Measurements from ENCODE around the gene KCNAB3. TPM values are rescaled to one million over a fixed set of nuclear protein-coding genes. Genes with fewer than 3 reads are reported as not detected.
A peak's percentile ranks its signal among the peaks of the same experiment; 100 is the strongest.

The KCNAB3 gene
- polyA plus RNA-seq, 3 donors = 11.7 TPM; not detected in 2

DNA sequence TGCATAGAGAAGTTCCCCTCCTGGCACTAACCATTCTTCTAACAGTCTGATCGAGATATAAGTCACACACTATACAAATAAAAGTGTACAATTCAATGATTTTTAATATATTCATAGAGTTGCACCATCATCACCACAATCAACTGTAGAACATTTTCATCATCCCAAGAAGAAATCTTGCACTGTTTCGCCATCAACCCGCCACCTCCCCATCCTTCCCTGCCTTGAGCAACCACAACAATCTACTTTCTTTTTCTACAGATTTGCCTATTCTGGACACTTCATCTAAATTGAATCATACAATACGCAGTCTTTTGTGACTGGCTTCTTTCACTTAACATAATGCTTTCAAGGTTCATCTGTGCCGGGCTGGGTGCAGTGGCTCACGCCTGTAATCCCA is 39.8 kb upstream of the KCNAB3 start:
- 0% methylated on average over 3 of the region's 6 CpGs for WGBS (ENCODE audit: insufficient coverage)
- no peaks in the 10 kb centered on the region for H3K36me3 Mint-ChIP-seq
- Histone ChIP-seq H2AFZ (ENCODE audit: insufficient read depth, low read depth, low read length, poor library complexity, severe bottlenecking) (no peak overlapping the region), H3K4me2 (replicated peaks; ENCODE audit: extremely low read depth, low read length, poor library complexity, severe bottlenecking) (peak overlapping the region; percentile 28), H3K4me1 (ENCODE audit: control insufficient read depth in 1 of 2, insufficient read depth in 2 of 2, low read length in 2 of 2) (peaks cover 18 to 29% of the 10 kb centered on the region in 2 donors), H3K27me3 (ENCODE audit: control insufficient read depth in 2 of 2, insufficient read depth in 2 of 2, low read length in 2 of 2) (no peaks in the 10 kb centered on the region), H3K4me3 (replicated peaks in 1 of 3; ENCODE audit: low read depth in 2 of 3, low read length in 3 of 3) (peak overlapping the region in 1 of 3 experiments; percentile 29), H3K36me3 (replicated peaks in 1 of 2; ENCODE audit: control insufficient read depth in 1 of 2, insufficient read depth in 2 of 2, low read length in 2 of 2) (no peaks in the 10 kb centered on the region), H3K9ac (ENCODE audit: insufficient read depth, low read length, poor library complexity, severe bottlenecking) (no peak overlapping the region), H4K20me1 (ENCODE audit: insufficient read depth, low read length) (no peaks in the 10 kb centered on the region), H3K27ac (ENCODE audit: low read depth in 1 of 2, low read length in 2 of 2) (peak overlapping the region; percentile 63 to 67), H3K9me3 (replicated peaks in 1 of 2; ENCODE audit: control insufficient read depth in 1 of 2, insufficient read depth in 1 of 2, low read length in 2 of 2) (peaks cover 6% of the 10 kb centered on the region in 2 donors), H3K79me2 (ENCODE audit: insufficient read depth, low read length) (no peaks in the 10 kb centered on the region)
- intact Hi-C loops (cut with micrococcal nuclease) = no loop called here
- peaks cover 31% of the 10 kb centered on the region for H3K4me1 Mint-ChIP-seq
- no peaks in the 10 kb centered on the region for H3K27me3 Mint-ChIP-seq (ENCODE audit: low read depth in 3 of 3)
- H3K9me3 Mint-ChIP-seq = peaks cover 3 to 19% (median 8%) of the 10 kb centered on the region in 7 donors
- TF ChIP-seq, protein P1, sequence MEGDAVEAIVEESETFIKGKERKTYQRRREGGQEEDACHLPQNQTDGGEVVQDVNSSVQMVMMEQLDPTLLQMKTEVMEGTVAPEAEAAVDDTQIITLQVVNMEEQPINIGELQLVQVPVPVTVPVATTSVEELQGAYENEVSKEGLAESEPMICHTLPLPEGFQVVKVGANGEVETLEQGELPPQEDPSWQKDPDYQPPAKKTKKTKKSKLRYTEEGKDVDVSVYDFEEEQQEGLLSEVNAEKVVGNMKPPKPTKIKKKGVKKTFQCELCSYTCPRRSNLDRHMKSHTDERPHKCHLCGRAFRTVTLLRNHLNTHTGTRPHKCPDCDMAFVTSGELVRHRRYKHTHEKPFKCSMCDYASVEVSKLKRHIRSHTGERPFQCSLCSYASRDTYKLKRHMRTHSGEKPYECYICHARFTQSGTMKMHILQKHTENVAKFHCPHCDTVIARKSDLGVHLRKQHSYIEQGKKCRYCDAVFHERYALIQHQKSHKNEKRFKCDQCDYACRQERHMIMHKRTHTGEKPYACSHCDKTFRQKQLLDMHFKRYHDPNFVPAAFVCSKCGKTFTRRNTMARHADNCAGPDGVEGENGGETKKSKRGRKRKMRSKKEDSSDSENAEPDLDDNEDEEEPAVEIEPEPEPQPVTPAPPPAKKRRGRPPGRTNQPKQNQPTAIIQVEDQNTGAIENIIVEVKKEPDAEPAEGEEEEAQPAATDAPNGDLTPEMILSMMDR (IDR thresholded peaks at IDR 0.05) = no peak
- DNase-seq = peak; percentile 79 to 83 (median 83)
- H3K4me3 Mint-ChIP-seq = peak overlapping the region; percentile 60 to 71
- peak overlapping the region; percentile 77 to 96 (median 93) for H3K27ac Mint-ChIP-seq

DNA sequence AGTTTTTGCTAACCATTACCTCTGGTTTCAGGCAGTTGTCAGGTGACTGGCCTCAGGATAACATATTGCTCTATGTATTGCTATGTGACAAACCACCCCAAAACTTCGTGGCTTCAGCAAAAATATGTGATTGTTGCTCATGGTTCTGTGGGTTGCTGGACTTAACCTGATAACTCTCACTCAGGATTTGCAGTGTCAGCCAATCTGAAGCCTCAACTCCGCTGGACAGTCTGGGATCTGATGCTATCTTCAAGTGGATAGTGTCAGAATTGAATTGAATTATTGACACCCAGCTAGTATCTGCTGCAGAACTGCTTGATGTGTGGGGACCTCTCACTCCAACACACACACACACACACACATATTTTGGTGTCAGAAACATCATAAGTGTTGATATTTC is 38.1 kb upstream of the KCNAB3 start:
- H3K36me3 ChIP-seq (replicated peaks in 1 of 2; ENCODE audit: control insufficient read depth in 1 of 2, insufficient read depth in 2 of 2, low read length in 2 of 2) = no peaks in the 10 kb centered on the region
- H3K9me3 Mint-ChIP-seq = peaks cover 0 to 6% (median 0%) of the 10 kb centered on the region in 7 donors
- intact Hi-C loops (cut with micrococcal nuclease) = no loop called here
- no peak for DNase-seq
- H2AFZ ChIP-seq (ENCODE audit: insufficient read depth, low read depth, low read length, poor library complexity, severe bottlenecking) = no peak overlapping the region
- no peaks in the 10 kb centered on the region for H3K36me3 Mint-ChIP-seq
- no peak overlapping the region for H3K4me3 Mint-ChIP-seq
- no peaks in the 10 kb centered on the region for H3K27me3 ChIP-seq (ENCODE audit: control insufficient read depth in 2 of 2, insufficient read depth in 2 of 2, low read length in 2 of 2)
- H3K27ac ChIP-seq (ENCODE audit: low read depth in 1 of 2, low read length in 2 of 2) = no peak overlapping the region
- TF ChIP-seq, protein P1 (IDR thresholded peaks at IDR 0.05) = no peak
- H3K79me2 ChIP-seq (ENCODE audit: insufficient read depth, low read length) = no peaks in the 10 kb centered on the region
- H3K27me3 Mint-ChIP-seq (ENCODE audit: low read depth in 3 of 3) = no peaks in the 10 kb centered on the region
- no CpG with 5 or more reads among the region's 2 CpGs for WGBS (ENCODE audit: insufficient coverage)
- H3K9me3 ChIP-seq (replicated peaks in 1 of 2; ENCODE audit: control insufficient read depth in 1 of 2, insufficient read depth in 1 of 2, low read length in 2 of 2) = no peaks in the 10 kb centered on the region
- H3K4me3 ChIP-seq (replicated peaks in 1 of 3; ENCODE audit: low read depth in 2 of 3, low read length in 3 of 3) = no peak overlapping the region
- peaks cover 18 to 29% of the 10 kb centered on the region in 2 donors for H3K4me1 ChIP-seq (ENCODE audit: control insufficient read depth in 1 of 2, insufficient read depth in 2 of 2, low read length in 2 of 2)
- no peak overlapping the region for H3K9ac ChIP-seq (ENCODE audit: insufficient read depth, low read length, poor library complexity, severe bottlenecking)
- peaks cover 31% of the 10 kb centered on the region for H3K4me1 Mint-ChIP-seq
- H3K4me2 ChIP-seq (replicated peaks; ENCODE audit: extremely low read depth, low read length, poor library complexity, severe bottlenecking) = no peak overlapping the region
- H3K27ac Mint-ChIP-seq = peak overlapping the region in 1 of 7 donors; percentile 45
- H4K20me1 ChIP-seq (ENCODE audit: insufficient read depth, low read length) = no peaks in the 10 kb centered on the region

Data from CD14-positive monocyte (primary cell).